OCI-LY1 (cell line): ENCODE measurements around the gene PRKAR2B.

Experiments used
- CTCF ChIP-seq: fragments of 200-600 bp; sonication (generic), shearing (Covaris generic); IDR thresholded peaks from 2 replicates; pipeline ENCODE4 v1.5.1; 2017; ENCODE audit warnings: mild to moderate bottlenecking, antibody characterized with exemption, low read length, moderate library complexity, mixed read lengths
- EZH2 ChIP-seq: fragments of 200-600 bp; sonication (generic), shearing (Covaris generic); IDR thresholded peaks from 2 replicates; pipeline ENCODE4 v1.8.0; 2017; ENCODE audit warnings: borderline replicate concordance, mixed run types, mild to moderate bottlenecking, antibody characterized with exemption, low read length, moderate library complexity, mixed read lengths

GRCh38 chr7:107168233-107169119 lies 124.0 kb downstream of the PRKAR2B start, which contains the start of gene HBP1:
- no peak for TF ChIP-seq CTCF
- no peak for TF ChIP-seq EZH2
